ENCODE measurements around the gene NOC4L.

GRCh38 chr12:132102297-132102696 lies 42.0 kb upstream of the NOC4L start:
- TF ChIP-seq CTCF (conservative IDR thresholded peaks at IDR 0.05; ENCODE audit: low read depth, low read length) (no peak), RAD21 (IDR thresholded peaks at IDR 0.05; ENCODE audit: low read length) (no peak), BHLHE40 (IDR thresholded peaks at IDR 0.05; ENCODE audit: low read depth, low read length) (no peak), USF2 (IDR thresholded peaks at IDR 0.05; ENCODE audit: low read depth, low read length) (no peak), POLR2A (IDR thresholded peaks at IDR 0.05; ENCODE audit: low read depth, low read length) (no peak), MAZ (IDR thresholded peaks at IDR 0.05; ENCODE audit: borderline replicate concordance, low read depth, low read length) (no peak), MXI1 (IDR thresholded peaks at IDR 0.05; ENCODE audit: borderline replicate concordance, low read depth, low read length) (no peak), CEBPB (IDR thresholded peaks at IDR 0.05; ENCODE audit: low read depth, low read length) (no peak), MAFK (IDR thresholded peaks at IDR 0.05; ENCODE audit: low read depth, low read length) (no peak), RCOR1 (IDR thresholded peaks at IDR 0.05; ENCODE audit: insufficient replicate concordance, low read length) (no peak), RFX5 (IDR thresholded peaks at IDR 0.05; ENCODE audit: low read depth, low read length) (no peak), NFE2L2 (IDR thresholded peaks at IDR 0.05; ENCODE audit: low read depth, low read length) (no peak), SMC3 (IDR thresholded peaks at IDR 0.05; ENCODE audit: low read depth, low read length) (no peak), CHD1 (IDR thresholded peaks at IDR 0.05; ENCODE audit: low read depth, low read length) (no peak)
